HepG2 (cell line): ENCODE data around the gene ZDHHC21. TPM values are rescaled to one million over a fixed set of nuclear protein-coding genes. Genes with fewer than 3 reads are reported as not detected.

Experiments used
- ATAC-seq: fragments of 200-7000 bp; cut with Tn5 transposase; 3 replicates; pipeline ENCODE4 v1.9.1; 2020; ENCODE audit warnings: mild to moderate bottlenecking, moderate library complexity
- BruUV-seq: library from RNA; stranded (reverse); fragments of 400-500 nt; replicated peaks from 2 replicates; lab custom pipeline; 2021; lab: Mats Ljungman, UMichigan
- CTCF ChIA-PET: fragments of 300-600 bp; formaldehyde crosslinking; extraction: SDS; loops from one replicate; lab custom pipeline; 2021; ENCODE audit warnings: low total read pairs, inconsistent platforms, low intra/inter-chr PET ratio; lab: Yijun Ruan, JAX
- POLR2A ChIA-PET: fragments of 350-600 bp; sonication (Branson Sonifier 250); formaldehyde crosslinking; loops from one replicate; lab custom pipeline; 2020; ENCODE audit warnings: antibody characterized with exemption, inconsistent platforms; lab: Yijun Ruan, JAX
- DNase-seq: peaks from one replicate; pipeline ENCODE4 v3.0.0-alpha.2; 2015; ENCODE audit warnings: low spot score
- FAIRE-seq: peaks from 3 replicates; lab custom pipeline; 2011; peaks lifted over from hg19 to GRCh38; lab: Jason Lieb, UNC
- H2AFZ ChIP-seq: one replicate; pipeline ENCODE4 v1.6.1; 2011; ENCODE audit warnings: low read length, inconsistent platforms
- H3K27ac ChIP-seq: fragments of 300-600 bp; 3 replicates; pipeline ENCODE4 v1.8.0; 2011; ENCODE audit warnings: mixed run types, mild to moderate bottlenecking, mixed read lengths, low read length, inconsistent platforms; ENCODE audit not compliant: insufficient read depth; ENCODE audit errors: extremely low read length
- H3K27me3 ChIP-seq, 2 experiments: fragments of 200-600 bp in 1 of 2; 2 replicates in 1 of 2; 3 replicates in 1 of 2; pipeline versions ENCODE4 v1.6.0 to v1.8.0; 2011; ENCODE audit warnings: low read length in 2 of 2, mild to moderate bottlenecking in 2 of 2, moderate library complexity in 2 of 2, inconsistent platforms in 1 of 2; ENCODE audit not compliant: insufficient read depth in 2 of 2, control insufficient read depth in 1 of 2
- H3K36me3 ChIP-seq, 2 experiments: fragments of 200-600 bp in 1 of 2; replicated peaks in 1 of 2; 2 replicates in 1 of 2; 3 replicates in 1 of 2; pipeline versions ENCODE4 v1.5.1 to v1.8.0; 2011; ENCODE audit warnings: low read length in 2 of 2, inconsistent platforms in 1 of 2; ENCODE audit not compliant: insufficient read depth in 2 of 2, control insufficient read depth in 1 of 2
- H3K4me1 ChIP-seq: 2 replicates; pipeline ENCODE4 v1.5.1; 2012; ENCODE audit warnings: low read length, inconsistent platforms; ENCODE audit not compliant: insufficient read depth
- H3K4me2 ChIP-seq: 2 replicates; pipeline ENCODE4 v1.6.0; 2011; ENCODE audit warnings: low read depth, low read length, inconsistent platforms
- H3K4me3 ChIP-seq, 3 experiments: fragments of 200-600 bp in 1 of 3; sonication (generic), shearing (Covaris generic) in 1 of 3; replicated peaks in 1 of 3; 2 replicates each; pipeline ENCODE4 v1.5.1; 2011 to 2016; ENCODE audit warnings: low read length in 3 of 3, inconsistent platforms in 2 of 3, low read depth in 2 of 3, mild to moderate bottlenecking in 2 of 3, control low read depth in 1 of 3, mixed read lengths in 1 of 3; ENCODE audit not compliant: insufficient read depth in 1 of 3
- H3K79me2 ChIP-seq: one replicate; pipeline ENCODE4 v1.6.1; 2011; ENCODE audit warnings: low read length, inconsistent platforms; ENCODE audit not compliant: insufficient read depth
- H3K9ac ChIP-seq: 2 replicates; pipeline ENCODE4 v1.6.0; 2011; ENCODE audit warnings: mild to moderate bottlenecking, low read depth, low read length, inconsistent platforms; ENCODE audit not compliant: insufficient read depth
- H3K9me3 ChIP-seq: 2 replicates; pipeline ENCODE4 v1.5.1; 2012; ENCODE audit warnings: mild to moderate bottlenecking, low read length
- H4K20me1 ChIP-seq: 2 replicates; pipeline ENCODE4 v1.6.0; 2011; ENCODE audit warnings: inconsistent platforms, mild to moderate bottlenecking, low read length, moderate library complexity; ENCODE audit not compliant: insufficient read depth
- AFF4 ChIP-seq: sonication (generic); formaldehyde crosslinking; IDR thresholded peaks from 2 replicates; pipeline ENCODE4 v1.4.0; 2020; ENCODE audit warnings: missing genetic modification reagents
- ATF3 ChIP-seq: sonication (generic); formaldehyde crosslinking; IDR thresholded peaks from 2 replicates; pipeline ENCODE4 v1.4.0; 2020; ENCODE audit warnings: missing genetic modification reagents
- ATF7 ChIP-seq, 2 experiments: fragments of 450-650 bp in 1 of 2; sonication (generic) in 1 of 2; formaldehyde crosslinking in 1 of 2; IDR thresholded peaks; 2 replicates each; pipeline versions ENCODE4 v1.4.0 to v1.6.1; 2016 to 2020; ENCODE audit warnings: antibody characterized with exemption in 1 of 2, mild to moderate bottlenecking in 1 of 2, missing genetic modification reagents in 1 of 2
- FLYWCH1 ChIP-seq: sonication (generic); formaldehyde crosslinking; IDR thresholded peaks from 2 replicates; pipeline ENCODE4 v1.8.1; 2023; ENCODE audit warnings: mild to moderate bottlenecking, missing genetic modification reagents
- FOXC1 ChIP-seq: sonication (generic); formaldehyde crosslinking; IDR thresholded peaks from 2 replicates; pipeline ENCODE4 v1.8.0; 2022; ENCODE audit warnings: mild to moderate bottlenecking, missing genetic modification reagents, borderline replicate concordance
- MTA1 ChIP-seq: sonication (generic); formaldehyde crosslinking; IDR thresholded peaks from 2 replicates; pipeline ENCODE4 v1.4.0; 2020; ENCODE audit warnings: missing genetic modification reagents, mild to moderate bottlenecking, borderline replicate concordance
- TBP ChIP-seq: sonication (generic); formaldehyde crosslinking; IDR thresholded peaks from 2 replicates; pipeline ENCODE4 v1.5.0; 2020; ENCODE audit warnings: missing genetic modification reagents
- TFE3 ChIP-seq: IDR thresholded peaks from 2 replicates; pipeline ENCODE4 v1.6.1; 2016
- ZBTB43 ChIP-seq: sonication (generic); formaldehyde crosslinking; conservative IDR thresholded peaks from 2 replicates; pipeline ENCODE4 v1.4.0; 2020; ENCODE audit warnings: missing genetic modification reagents
- ZBTB8A ChIP-seq: sonication (generic); formaldehyde crosslinking; IDR thresholded peaks from 2 replicates; pipeline ENCODE4 v1.4.0; 2020; ENCODE audit warnings: mild to moderate bottlenecking, low read depth, missing genetic modification reagents, borderline replicate concordance
- ZNF326 ChIP-seq: sonication (generic); formaldehyde crosslinking; IDR thresholded peaks from 2 replicates; pipeline ENCODE4 v1.4.0; 2020; ENCODE audit warnings: missing genetic modification reagents, borderline replicate concordance
- ZNF354B ChIP-seq: sonication (generic); formaldehyde crosslinking; IDR thresholded peaks from 2 replicates; pipeline ENCODE4 v1.8.0; 2022; ENCODE audit warnings: mild to moderate bottlenecking, missing genetic modification reagents
- ZNF510 ChIP-seq: sonication (generic); formaldehyde crosslinking; IDR thresholded peaks from 2 replicates; pipeline ENCODE4 v1.4.0; 2020; ENCODE audit warnings: low read depth, mild to moderate bottlenecking, missing genetic modification reagents
- ZNF564 ChIP-seq: sonication (generic); formaldehyde crosslinking; IDR thresholded peaks from 2 replicates; pipeline ENCODE4 v1.8.1; 2023; ENCODE audit warnings: mild to moderate bottlenecking, missing genetic modification reagents
- ZNF567 ChIP-seq: sonication (generic); formaldehyde crosslinking; IDR thresholded peaks from 2 replicates; pipeline ENCODE4 v1.8.1; 2023; ENCODE audit warnings: mild to moderate bottlenecking, missing genetic modification reagents, borderline replicate concordance
- ZSCAN21 ChIP-seq: sonication (generic); formaldehyde crosslinking; IDR thresholded peaks from 2 replicates; pipeline ENCODE4 v1.8.0; 2022; ENCODE audit warnings: mild to moderate bottlenecking, missing genetic modification reagents, moderate library complexity, borderline replicate concordance
- in situ Hi-C: cut with HindIII; loops from 2 replicates; pipeline ENCODE4 v1.10.0; 2017; ENCODE audit warnings: low pct_unique_long_range_greater_than_20kb; ENCODE audit not compliant: extremely low pct_ligation_motif_present
- intact Hi-C: fragments of 100-400 bp; cut with micrococcal nuclease; formaldehyde crosslinking; loops from one replicate; pipeline ENCODE4 v1.10.0; 2022; ENCODE audit not compliant: unreplicated experiment
- polyA plus RNA-seq, 8 experiments: library from polyadenylated mRNA; depleted of rRNA in 3 of 8; stranded (reverse) in 7 of 8; unstranded in 1 of 8; fragments of >200 nt; fragmentation: Illumina TruSeq in 4 of 8; extraction: Trizol in 4 of 8; gene quantifications; 2 replicates each; pipeline versions ENCODE4 v1.2.1 to v1.2.3, GENCODE V29; 2011 to 2016; ENCODE audit warnings: low read depth in 4 of 8, missing spikeins in 1 of 8, mixed read lengths in 1 of 8; ENCODE audit not compliant: insufficient read depth in 1 of 8
- total RNA-seq, 5 experiments: library from RNA; depleted of rRNA; stranded (reverse); fragments of >200 nt; fragmentation: Illumina TruSeq; extraction: Trizol; gene quantifications; 2 replicates each; pipeline ENCODE4 v1.2.3, GENCODE V29; 2016; ENCODE audit warnings: low read depth in 1 of 5

The ZDHHC21 gene
- total and polyA plus RNA-seq, 2 of the 13 experiments (the other 11 are each of a cell fraction or from before 2014, with no cell fraction given): 2.4 to 3.7 TPM

GRCh38 chr9:14686168-14686567 is 7.1 kb downstream of the ZDHHC21 start:
- BruUV-seq: no TSS peak
- Histone ChIP-seq H4K20me1 (no peaks in the 10 kb centered on the region), H3K27ac (no peak overlapping the region), H3K36me3 (no peaks in the 10 kb centered on the region; a peak in 3 of 5 replicates), H3K9me3 (no peaks in the 10 kb centered on the region), H3K4me1 (peaks cover 4% of the 10 kb centered on the region; the same call in 1 of the 2 replicates), H3K4me3 (no peak overlapping the region), H3K9ac (no peak overlapping the region), H3K79me2 (no peaks in the 10 kb centered on the region), H3K4me2 (no peak overlapping the region), H2AFZ (no peak overlapping the region), H3K27me3 (no peaks in the 10 kb centered on the region)
- in situ Hi-C loops: no loop called here
- ATAC-seq (no peak), DNase-seq (no peak), FAIRE-seq (no peak)
- intact Hi-C loops: no loop called here
- TF ChIP-seq ZNF564: no peak
- no peak for TF ChIP-seq ZNF567 (CRISPR knock-in tag)
- TF ChIP-seq ATF7 (IDR thresholded peaks at IDR 0.05): no peak
- TF ChIP-seq ATF7 (CRISPR knock-in tag; IDR thresholded peaks at IDR 0.05): no peak
- TF ChIP-seq MTA1 (CRISPR knock-in tag): no peak
- TF ChIP-seq ZNF354B (CRISPR knock-in tag): no peak
- TF ChIP-seq ATF3 (CRISPR knock-in tag): no peak
- no peak for TF ChIP-seq TFE3
- no peak for TF ChIP-seq ZNF510 (CRISPR knock-in tag)
- TF ChIP-seq ZNF326: no peak
- no peak for TF ChIP-seq FOXC1
- no peak for TF ChIP-seq ZBTB8A (CRISPR knock-in tag)
- TF ChIP-seq ZBTB43 (CRISPR knock-in tag): no peak
- no peak for TF ChIP-seq FLYWCH1 (CRISPR knock-in tag)
- no peak for TF ChIP-seq ZSCAN21
- TF ChIP-seq TBP: no peak
- TF ChIP-seq AFF4 (CRISPR knock-in tag): no peak
- ChIA-PET POLR2A (no interaction called here), CTCF (no interaction called here)
